ENCODE measurements around the gene RILPL2. TPM values are rescaled to one million over a fixed set of nuclear protein-coding genes. Genes with fewer than 3 reads are reported as not detected.

Gene RILPL2
- total and polyA plus RNA-seq, 2 of the 13 experiments (the other 11 are each of a cell fraction or from before 2014, with no cell fraction given), result 2.7 to 8.1 TPM

- TF ChIP-seq, protein P1, sequence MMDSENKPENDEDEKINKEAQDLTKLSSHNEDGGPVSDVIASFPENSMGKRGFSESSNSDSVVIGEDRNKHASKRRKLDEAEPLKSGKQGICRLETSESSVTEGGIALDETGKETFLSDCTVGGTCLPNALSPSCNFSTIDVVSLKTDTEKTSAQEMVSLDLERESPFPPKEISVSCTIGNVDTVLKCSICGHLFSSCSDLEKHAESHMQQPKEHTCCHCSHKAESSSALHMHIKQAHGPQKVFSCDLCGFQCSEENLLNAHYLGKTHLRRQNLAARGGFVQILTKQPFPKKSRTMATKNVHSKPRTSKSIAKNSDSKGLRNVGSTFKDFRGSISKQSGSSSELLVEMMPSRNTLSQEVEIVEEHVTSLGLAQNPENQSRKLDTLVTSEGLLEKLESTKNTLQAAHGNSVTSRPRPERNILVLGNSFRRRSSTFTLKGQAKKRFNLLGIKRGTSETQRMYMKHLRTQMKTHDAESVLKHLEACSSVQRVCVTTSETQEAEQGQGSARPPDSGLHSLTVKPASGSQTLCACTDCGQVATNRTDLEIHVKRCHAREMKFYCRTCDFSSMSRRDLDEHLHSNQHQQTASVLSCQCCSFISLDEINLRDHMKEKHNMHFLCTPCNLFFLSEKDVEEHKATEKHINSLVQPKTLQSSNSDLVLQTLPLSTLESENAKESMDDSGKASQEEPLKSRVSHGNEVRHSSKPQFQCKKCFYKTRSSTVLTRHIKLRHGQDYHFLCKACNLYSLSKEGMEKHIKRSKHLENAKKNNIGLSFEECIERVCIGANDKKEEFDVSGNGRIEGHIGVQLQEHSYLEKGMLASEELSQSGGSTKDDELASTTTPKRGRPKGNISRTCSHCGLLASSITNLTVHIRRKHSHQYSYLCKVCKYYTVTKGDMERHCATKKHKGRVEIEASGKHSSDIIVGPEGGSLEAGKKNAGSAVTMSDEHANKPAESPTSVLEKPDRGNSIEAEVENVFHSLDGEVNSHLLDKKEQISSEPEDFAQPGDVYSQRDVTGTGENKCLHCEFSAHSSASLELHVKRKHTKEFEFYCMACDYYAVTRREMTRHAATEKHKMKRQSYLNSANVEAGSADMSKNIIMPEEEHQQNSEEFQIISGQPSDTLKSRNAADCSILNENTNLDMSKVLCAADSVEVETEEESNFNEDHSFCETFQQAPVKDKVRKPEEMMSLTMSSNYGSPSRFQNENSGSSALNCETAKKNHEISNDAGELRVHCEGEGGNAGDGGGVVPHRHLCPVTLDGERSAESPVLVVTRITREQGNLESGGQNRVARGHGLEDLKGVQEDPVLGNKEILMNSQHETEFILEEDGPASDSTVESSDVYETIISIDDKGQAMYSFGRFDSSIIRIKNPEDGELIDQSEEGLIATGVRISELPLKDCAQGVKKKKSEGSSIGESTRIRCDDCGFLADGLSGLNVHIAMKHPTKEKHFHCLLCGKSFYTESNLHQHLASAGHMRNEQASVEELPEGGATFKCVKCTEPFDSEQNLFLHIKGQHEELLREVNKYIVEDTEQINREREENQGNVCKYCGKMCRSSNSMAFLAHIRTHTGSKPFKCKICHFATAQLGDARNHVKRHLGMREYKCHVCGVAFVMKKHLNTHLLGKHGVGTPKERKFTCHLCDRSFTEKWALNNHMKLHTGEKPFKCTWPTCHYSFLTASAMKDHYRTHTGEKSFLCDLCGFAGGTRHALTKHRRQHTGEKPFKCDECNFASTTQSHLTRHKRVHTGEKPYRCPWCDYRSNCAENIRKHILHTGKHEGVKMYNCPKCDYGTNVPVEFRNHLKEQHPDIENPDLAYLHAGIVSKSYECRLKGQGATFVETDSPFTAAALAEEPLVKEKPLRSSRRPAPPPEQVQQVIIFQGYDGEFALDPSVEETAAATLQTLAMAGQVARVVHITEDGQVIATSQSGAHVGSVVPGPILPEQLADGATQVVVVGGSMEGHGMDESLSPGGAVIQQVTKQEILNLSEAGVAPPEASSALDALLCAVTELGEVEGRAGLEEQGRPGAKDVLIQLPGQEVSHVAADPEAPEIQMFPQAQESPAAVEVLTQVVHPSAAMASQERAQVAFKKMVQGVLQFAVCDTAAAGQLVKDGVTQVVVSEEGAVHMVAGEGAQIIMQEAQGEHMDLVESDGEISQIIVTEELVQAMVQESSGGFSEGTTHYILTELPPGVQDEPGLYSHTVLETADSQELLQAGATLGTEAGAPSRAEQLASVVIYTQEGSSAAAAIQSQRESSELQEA (CRISPR knock-in tag; IDR thresholded peaks at IDR 0.05; ENCODE audit: not compliant biosample characterization), result peak; percentile 46
- peak; percentile 77 for TF ChIP-seq PHF8 (CRISPR knock-in tag; IDR thresholded peaks at IDR 0.05)
- TF ChIP-seq BHLHE40 (IDR thresholded peaks at IDR 0.05; ENCODE audit: low read length), result peak; percentile 79
- peak; percentile 84; the same call in 1 of the 2 replicates for TF ChIP-seq SRY (CRISPR knock-in tag; IDR thresholded peaks at IDR 0.05)
- TF ChIP-seq, protein P2, sequence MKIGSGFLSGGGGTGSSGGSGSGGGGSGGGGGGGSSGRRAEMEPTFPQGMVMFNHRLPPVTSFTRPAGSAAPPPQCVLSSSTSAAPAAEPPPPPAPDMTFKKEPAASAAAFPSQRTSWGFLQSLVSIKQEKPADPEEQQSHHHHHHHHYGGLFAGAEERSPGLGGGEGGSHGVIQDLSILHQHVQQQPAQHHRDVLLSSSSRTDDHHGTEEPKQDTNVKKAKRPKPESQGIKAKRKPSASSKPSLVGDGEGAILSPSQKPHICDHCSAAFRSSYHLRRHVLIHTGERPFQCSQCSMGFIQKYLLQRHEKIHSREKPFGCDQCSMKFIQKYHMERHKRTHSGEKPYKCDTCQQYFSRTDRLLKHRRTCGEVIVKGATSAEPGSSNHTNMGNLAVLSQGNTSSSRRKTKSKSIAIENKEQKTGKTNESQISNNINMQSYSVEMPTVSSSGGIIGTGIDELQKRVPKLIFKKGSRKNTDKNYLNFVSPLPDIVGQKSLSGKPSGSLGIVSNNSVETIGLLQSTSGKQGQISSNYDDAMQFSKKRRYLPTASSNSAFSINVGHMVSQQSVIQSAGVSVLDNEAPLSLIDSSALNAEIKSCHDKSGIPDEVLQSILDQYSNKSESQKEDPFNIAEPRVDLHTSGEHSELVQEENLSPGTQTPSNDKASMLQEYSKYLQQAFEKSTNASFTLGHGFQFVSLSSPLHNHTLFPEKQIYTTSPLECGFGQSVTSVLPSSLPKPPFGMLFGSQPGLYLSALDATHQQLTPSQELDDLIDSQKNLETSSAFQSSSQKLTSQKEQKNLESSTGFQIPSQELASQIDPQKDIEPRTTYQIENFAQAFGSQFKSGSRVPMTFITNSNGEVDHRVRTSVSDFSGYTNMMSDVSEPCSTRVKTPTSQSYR (CRISPR knock-in tag; IDR thresholded peaks at IDR 0.05; ENCODE audit: borderline replicate concordance), result 0 out of 2 replicates have a peak, but pooled peaks have one; percentile 14
- peak; percentile 51; the same call in 1 of the 2 replicates for TF ChIP-seq SALL1 (CRISPR knock-in tag; IDR thresholded peaks at IDR 0.05)
- peak; percentile 76; the same call in 1 of the 2 replicates for TF ChIP-seq ZNF230 (CRISPR knock-in tag; IDR thresholded peaks at IDR 0.05)
- TF ChIP-seq, protein P3, sequence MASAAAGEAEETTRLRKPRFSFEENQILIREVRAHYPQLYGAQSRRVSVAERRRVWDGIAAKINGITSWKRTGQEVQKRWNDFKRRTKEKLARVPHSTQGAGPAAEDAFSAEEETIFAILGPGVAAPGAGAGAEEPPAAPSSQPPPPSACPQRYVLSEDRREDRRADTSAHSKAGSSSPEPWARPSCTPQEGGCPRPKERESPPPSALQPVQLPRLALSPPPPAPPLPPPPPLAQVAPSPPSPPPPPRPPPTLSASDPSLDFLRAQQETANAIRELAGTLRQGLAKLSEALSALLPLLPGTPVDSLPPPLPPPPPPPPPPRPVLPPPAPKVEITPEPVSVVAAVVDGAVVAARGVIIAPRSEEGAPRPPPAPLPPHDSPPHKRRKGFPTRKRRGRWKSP (CRISPR knock-in tag; IDR thresholded peaks at IDR 0.05), result peak; percentile 94
- TF ChIP-seq ZNF891 (CRISPR knock-in tag; IDR thresholded peaks at IDR 0.05), result peak; percentile 36; the same call in 1 of the 2 replicates
- TF ChIP-seq PPARG (CRISPR knock-in tag; conservative IDR thresholded peaks at IDR 0.05), result no peak
- TF ChIP-seq NFYB (CRISPR knock-in tag; IDR thresholded peaks at IDR 0.05), result peak; percentile 75
Observed at GRCh38 chr12:123436017-123436964, at the start of gene RILPL2 (continued).

Measured in HepG2 (cell line).